CD4-positive, alpha-beta T cell treated with Interleukin-2 at 100 ng/mL for 4 hours (primary cell): ENCODE results near the gene CDC14A.

ENCODE experiments used
- DNase-seq: peaks from one replicate; pipeline ENCODE4 v3.0.0-alpha.2; 2020; ENCODE audit warnings: low spot score

Gene CDC14A

GRCh38 chr1:100452641-100453040 lies 100.3 kb downstream of the CDC14A start:
- peak; percentile 80 for DNase-seq

- no peak for DNase-seq
Measured at GRCh38 chr1:100455478-100456072, 103.3 kb downstream of the CDC14A start.

- no peak for DNase-seq
Measured at GRCh38 chr1:100456880-100457279, 104.6 kb downstream of the CDC14A start.

- no peak for DNase-seq
Measured at GRCh38 chr1:100457683-100458082, 105.4 kb downstream of the CDC14A start.

- no peak for DNase-seq
Measured at GRCh38 chr1:100458661-100459357, 106.5 kb downstream of the CDC14A start.

- DNase-seq, result peak; percentile 81
Measured at GRCh38 chr1:100459358-100460114, 107.2 kb downstream of the CDC14A start.

- no peak for DNase-seq
Measured at GRCh38 chr1:100461222-100461621, 108.9 kb downstream of the CDC14A start.

GRCh38 chr1:100462326-100463025 lies 110.2 kb downstream of the CDC14A start:
- no peak for DNase-seq

GRCh38 chr1:100463791-100464424 lies 111.6 kb downstream of the CDC14A start:
- DNase-seq, result peak; percentile 52

GRCh38 chr1:100469578-100469977 lies 117.3 kb downstream of the CDC14A start:
- DNase-seq, result no peak

GRCh38 chr1:100474834-100475233 lies 122.5 kb downstream of the CDC14A start:
- no peak for DNase-seq

- no peak for DNase-seq
Measured at GRCh38 chr1:100476735-100477290, 124.5 kb downstream of the CDC14A start.

GRCh38 chr1:100478816-100479215 lies 126.5 kb downstream of the CDC14A start:
- no peak for DNase-seq

GRCh38 chr1:100479620-100480338 lies 127.5 kb downstream of the CDC14A start:
- no peak for DNase-seq

GRCh38 chr1:100481303-100481702 lies 129.0 kb downstream of the CDC14A start:
- DNase-seq, result no peak

- DNase-seq, result no peak
Measured at GRCh38 chr1:100482167-100482566, 129.9 kb downstream of the CDC14A start.

GRCh38 chr1:100482748-100483147 lies 130.4 kb downstream of the CDC14A start:
- no peak for DNase-seq

- no peak for DNase-seq
Measured at GRCh38 chr1:100483230-100483629, 130.9 kb downstream of the CDC14A start.

- no peak for DNase-seq
Measured at GRCh38 chr1:100485855-100486258, 133.6 kb downstream of the CDC14A start.

- no peak for DNase-seq
Measured at GRCh38 chr1:100494393-100495084, 142.2 kb downstream of the CDC14A start.
